GM08714 (cell line): Measurements from ENCODE around the gene DGCR8.

Experiments used
- H3K4me3 ChIP-seq: fragments of 200-500 bp; sonication (Bioruptor generic); 2 replicates; pipeline ENCODE4 v1.5.1; 2014; ENCODE audit warnings: mild to moderate bottlenecking, low read length, inconsistent platforms
- ZNF274 ChIP-seq: IDR thresholded peaks from 2 replicates; pipeline ENCODE4 v1.6.1; 2012; ENCODE audit warnings: mild to moderate bottlenecking, low read depth, low read length

DGCR8 gene

DNA sequence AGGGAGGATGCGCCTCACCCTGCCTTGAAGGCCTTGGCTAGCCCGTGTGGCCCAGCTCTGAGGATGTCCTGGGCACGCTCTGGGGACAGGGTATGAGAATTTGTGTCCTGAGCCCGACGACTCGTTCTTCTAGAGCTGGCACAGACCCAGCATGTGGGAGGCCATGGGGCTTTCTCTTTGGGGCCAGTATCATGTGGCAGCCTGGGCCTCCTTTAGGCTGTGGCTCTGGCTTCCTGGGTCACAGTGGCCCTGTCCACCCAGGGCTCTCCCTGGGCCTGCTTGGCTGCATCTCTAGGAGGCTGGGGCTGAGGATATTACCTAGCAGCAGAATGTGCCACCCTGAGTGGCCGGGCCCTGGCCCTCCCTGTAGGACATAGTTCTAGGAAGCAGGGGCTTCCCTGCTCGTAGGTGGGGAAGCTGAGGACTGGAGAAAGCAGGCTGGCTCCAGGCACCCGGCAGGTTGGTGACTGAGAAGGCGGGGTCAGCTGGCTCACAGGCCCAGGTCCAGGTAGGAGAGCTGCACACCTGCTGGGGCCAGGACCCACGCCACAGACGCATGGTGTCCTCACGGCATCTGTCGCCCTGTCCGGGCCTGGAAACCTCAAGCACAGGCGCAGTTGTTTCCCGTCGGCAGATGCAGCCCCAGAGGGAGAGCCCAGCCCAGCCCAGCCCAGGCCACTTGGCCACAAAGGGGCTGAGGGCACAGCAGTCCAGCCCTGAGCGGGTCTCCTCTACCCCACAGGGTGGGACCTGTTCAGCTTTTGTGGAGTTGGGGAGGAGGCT is 64.0 kb downstream of the DGCR8 start:
- TF ChIP-seq ZNF274, result no peak
- H3K4me3 ChIP-seq, result no peak overlapping the region

DNA sequence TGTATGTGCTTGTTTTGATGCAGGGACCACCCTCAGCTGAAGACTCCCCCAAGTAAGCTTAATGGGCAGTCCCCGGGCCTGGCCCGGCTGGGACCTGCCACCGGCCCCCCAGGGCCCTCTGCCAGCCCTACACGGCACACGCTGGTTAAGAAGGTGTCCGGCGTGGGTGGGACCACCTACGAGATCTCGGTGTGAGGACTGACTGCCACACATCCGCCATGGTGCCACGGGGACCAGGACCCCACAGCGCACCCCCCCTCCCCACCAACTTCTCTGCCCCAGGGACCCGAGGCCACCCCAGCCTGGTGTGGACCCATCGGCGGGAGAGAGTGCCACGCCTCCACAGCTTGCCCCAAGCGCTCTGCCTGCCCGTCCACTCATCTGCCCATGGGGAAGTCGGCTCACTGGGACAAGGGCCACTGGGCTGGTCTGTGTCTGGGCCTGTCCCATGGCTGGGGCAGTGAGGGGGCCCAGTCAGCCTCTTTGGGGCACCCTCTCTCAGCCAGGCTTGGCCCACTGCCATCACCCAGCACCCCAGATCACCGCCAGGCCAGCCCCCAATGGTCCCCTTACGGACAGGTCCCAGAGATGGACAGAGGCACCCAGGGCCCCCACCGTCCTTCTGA is 65.3 kb downstream of the DGCR8 start:
- no peak for TF ChIP-seq ZNF274
- no peak overlapping the region for H3K4me3 ChIP-seq

DNA sequence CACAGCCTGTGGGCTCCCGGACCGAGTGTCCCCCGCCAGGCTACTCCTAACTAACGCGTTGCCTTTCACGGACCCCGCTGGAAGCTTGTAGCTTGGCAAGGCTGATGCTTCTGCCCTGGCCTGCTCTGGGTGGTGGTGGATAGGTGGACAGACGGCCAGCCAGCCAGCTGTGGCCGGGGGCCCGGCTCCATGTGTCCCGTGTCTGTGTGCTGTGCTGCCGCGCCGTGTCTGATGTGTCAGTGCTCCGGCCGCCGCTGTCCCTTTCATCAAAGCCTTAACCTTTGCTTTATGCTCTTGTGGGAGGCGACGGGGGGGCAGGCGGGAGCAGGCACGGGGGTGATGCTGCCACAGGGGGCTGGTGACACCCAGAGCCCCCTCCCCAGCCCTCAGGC is 65.8 kb downstream of the DGCR8 start:
- TF ChIP-seq ZNF274, result no peak
- H3K4me3 ChIP-seq, result no peak overlapping the region

DNA sequence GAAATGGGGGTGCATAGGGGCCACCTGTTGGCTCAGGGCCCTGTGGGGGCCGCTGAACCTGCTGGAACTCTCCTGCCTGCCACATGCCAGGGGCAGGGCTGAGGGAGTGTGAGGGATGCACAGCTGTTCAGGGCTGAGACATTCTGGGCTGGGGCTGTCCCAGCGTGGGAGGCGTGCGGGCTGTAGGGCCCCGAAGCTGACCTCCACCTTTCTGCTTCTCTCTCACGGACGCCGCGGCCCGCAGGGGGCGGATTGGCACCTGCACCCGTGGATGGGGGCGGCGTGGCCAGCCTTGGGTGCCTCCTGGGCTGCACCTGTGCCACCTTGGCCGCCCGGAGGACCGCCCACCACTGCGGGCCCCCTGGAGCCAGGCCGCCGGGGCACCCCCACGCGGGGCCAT is 66.7 kb downstream of the DGCR8 start:
- H3K4me3 ChIP-seq, result no peak overlapping the region
- TF ChIP-seq ZNF274, result no peak

DNA sequence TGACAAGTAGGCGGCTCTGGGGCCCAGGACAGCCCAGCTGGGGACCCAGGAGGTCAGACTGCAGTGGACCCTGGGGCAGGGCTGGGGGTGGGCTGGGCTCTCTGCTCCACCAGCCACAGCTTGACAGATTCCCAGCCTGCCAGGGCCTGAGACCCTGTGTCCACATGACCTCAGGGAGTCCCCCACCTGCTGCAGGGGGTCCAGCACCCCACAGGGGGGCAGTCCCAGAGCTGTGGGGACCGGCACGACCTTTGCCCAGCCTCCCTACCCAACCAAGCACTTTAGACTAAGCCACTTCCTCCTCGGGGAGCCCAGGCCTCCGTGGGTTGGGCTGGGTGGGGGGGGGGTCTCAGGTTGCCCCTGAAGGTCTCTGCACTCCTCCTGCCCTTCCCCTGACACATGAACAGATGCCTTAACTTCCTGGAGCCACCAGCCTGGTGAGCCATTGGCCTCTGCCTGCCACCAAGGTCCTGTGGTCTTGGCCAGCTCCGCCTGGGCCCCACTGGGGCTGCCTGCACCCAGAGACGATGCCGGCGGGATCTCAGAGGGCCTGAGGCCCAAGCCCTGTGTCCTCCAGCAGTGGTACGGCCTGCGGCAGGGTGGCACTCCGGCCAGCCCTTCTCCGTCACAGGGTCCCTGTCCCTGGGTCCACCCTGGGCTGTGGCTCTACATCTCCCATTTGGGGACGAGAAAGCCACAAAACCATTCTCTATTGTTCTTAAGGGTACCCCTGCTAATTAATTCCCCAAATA is 67.4 kb downstream of the DGCR8 start:
- no peak for TF ChIP-seq ZNF274
- no peak overlapping the region for H3K4me3 ChIP-seq

DNA sequence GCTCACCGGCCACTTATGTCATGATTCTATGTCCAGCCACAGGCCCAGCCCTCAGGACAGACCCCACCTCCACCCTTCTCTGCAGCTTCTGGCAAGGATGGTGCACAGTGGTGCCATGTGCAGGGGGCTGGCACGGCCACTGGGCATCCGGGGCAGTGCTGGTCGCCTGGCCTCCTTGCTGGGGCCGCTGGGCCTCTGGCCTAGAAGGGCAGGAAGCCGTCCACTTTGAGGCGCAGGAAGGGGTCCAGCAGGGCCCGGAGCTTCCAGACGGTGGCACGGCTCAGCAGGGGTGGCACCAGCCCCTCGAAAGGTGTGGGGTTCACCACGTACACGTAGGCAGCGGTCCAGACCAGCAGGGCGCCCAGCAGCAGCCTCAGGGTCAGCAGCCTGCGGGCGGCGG is 68.4 kb downstream of the DGCR8 start:
- H3K4me3 ChIP-seq, result no peak overlapping the region
- no peak for TF ChIP-seq ZNF274

DNA sequence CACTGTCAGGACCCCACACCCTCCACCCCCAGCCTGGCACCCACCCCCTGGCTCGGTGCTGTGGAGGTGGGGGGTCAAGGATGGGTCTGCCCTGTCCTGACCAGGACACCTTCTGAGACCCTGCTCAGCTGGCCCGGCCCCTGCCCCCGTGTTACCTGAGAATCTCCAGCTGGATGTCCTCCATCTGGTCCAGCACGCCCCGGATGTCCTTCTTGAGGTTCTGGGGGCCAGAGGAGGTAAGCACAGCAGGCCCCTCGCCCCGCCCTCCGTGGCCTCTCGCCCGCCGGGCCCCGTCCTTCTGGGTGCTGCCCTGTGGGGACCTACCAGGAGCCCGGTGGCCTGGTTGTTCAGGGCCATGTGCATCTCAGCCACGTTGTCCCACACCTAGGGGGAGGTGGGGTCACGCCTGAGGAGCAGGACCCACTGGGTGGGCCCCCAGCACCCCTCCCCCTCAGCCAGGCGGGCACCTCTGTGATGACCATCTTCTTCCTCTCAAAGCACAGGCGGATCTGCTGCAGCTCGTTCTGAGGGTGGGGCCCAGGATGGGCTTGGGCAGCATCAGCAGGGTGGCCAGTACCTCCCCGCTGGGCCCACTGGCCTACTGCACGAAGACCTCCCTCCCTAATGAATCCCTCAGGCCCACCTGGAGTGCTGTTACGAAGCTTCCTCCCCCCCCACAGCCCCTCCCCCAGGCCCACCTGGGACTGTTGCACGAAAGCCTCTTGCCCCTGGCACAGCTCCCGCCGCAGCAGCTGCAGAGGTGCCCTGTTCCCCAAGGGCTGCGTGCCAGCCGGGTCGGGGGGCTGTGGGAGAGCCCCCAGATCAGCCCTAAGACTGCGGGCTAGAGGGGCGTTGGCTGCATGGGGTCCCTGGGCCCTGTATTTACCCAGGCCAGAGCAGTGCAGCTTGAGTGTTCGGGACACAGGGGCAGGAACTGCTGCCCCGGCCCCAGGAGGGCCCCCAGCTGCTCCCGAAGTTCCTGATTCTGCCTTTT is 69.5 kb downstream of the DGCR8 start:
- TF ChIP-seq ZNF274, result no peak
- no peak overlapping the region for H3K4me3 ChIP-seq

DNA sequence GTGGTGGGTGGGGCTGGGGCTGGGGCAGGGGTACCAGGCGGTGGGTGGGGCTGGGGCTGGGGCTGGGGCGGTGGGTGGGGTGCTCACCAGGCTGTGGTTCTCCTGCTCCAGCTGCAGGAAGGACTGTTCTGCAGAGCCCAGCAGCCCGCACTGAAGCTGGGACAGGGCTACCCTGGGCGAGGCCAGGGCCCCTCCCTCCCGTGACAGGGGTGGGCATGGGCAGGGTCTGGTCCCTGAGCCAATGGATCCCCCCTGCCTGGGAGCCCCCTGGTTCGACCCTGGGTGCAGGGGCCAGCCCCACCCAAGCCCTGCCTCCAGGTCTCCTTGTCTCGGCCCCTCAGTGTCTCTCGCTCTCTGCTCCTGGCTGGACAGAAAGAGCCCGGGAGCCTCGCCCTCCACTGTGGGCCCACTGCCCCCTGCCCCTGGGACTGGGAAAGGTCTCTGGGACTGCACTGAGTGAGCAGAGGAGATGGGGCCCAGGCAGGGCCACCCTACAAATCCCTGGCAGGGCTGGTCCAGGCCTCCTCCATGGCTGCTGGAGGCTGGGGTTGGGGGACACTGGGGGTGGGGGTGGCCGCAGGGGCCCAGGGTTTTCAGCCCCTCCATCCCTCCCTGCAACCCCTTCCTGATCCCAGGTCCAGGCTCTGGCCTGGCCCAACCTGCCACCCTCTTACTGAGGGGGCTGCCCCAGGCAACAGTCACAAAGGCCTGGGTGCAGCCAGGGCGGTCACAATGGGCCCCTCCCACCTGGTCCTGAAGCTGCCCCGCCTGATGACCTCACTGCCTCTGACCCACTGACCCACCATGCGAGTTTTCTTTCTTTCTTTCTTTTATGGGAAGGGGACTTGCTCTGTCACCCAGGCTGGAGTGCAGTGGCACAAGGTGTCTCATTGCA is 70.6 kb downstream of the DGCR8 start, which contains the start of gene CCDC188:
Gene CCDC188, minus strand, starts transcription at position 675 of the 895 bp plus-strand sequence. Its CDS starts 69 bp downstream, at position 606.
- H3K4me3 ChIP-seq, result no peak within 1 kb of the TSS
- TF ChIP-seq ZNF274, result no peak

DNA sequence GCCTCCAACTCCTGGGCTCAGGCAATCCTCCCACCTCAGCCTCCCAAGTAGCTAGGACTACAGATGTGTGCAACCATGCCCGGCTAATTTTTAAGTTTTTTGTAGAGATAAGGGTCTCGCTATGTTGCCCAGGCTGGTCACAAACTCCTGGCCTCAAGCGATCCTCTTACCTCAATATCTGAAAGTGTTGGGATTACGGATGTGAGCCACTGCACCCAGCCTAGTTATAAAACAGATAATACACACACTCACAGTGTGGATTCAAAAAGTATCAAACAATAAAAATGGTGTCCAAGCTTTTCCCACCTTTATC is 71.2 kb downstream of the DGCR8 start:
- TF ChIP-seq ZNF274, result no peak
- H3K4me3 ChIP-seq, result no peak overlapping the region

DNA sequence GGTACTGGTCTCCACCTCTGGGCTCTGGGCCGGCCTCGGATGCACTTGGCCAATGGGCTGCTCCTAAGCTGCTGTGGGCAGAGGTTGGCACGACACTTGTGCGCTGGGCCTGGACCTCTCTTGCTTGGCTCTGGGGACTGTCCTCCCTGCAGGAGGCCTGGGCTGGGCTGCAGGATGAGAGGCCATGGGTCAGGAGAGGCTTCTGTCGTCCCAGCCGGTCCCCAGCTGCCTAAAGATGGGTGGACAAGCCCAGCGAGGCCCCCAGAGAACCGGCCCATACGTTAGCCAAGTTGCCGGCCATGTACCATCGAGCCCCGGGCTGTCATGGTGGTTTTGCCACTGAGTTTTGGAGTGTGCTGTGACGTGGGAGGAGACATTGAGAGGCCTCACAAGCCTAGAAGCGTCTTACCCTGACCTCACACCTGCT is 72.4 kb downstream of the DGCR8 start:
- TF ChIP-seq ZNF274, result no peak

DNA sequence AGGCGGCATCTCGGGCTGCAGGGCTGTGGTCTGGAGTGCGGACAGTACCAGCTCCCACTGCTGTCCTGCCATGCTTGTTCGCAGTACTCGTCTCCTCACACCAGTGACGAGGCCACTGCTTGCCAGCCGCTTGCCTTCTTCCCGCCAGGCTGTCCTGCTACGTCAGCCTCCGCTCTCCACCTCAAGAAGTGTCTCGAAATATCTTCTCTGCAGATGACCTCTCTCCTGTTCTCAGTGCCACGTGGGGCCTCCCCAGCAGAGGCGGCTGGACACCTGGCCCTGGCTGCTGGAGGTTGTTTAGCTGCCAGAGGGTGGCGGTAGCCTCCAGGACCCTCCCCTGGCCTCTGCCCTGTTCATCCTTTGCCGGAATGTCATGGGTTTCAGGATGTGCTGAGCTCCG is 73.9 kb downstream of the DGCR8 start:
- H3K4me3 ChIP-seq, result no peak overlapping the region
- TF ChIP-seq ZNF274, result no peak

More for the DNA sequence above, 72.4 kb downstream of the DGCR8 start:
- H3K4me3 ChIP-seq, result no peak overlapping the region

DNA sequence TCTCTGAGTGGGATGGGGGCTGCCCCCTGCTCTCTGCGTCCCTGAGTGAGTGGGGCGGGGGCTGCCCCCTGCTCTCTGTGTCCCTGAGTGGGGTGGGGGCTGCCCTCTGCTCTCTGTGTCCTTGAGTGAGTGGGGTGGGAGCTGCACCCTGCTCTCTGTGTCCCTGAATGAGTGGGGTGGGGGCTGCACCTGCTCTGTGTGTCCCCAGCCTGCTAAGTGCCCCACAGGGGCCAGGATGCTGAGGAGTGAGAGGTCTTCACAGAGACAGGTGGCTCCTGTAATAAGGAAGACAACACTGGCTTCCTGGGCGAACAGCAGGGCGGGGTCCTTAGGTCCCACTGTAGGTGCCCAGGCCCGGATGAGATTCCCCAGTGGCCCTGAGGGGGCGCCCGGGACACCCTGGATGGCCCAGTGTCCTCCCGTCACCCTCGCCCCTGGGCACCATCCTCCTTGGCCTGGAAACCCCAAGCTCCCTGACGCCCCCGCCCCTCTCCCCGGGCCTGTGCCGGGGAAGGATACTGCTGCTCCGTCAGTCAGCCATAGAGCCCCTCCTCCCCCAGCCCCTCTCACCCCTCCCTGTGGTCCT is 74.7 kb downstream of the DGCR8 start:
- no peak overlapping the region for H3K4me3 ChIP-seq
- TF ChIP-seq ZNF274, result no peak

DNA sequence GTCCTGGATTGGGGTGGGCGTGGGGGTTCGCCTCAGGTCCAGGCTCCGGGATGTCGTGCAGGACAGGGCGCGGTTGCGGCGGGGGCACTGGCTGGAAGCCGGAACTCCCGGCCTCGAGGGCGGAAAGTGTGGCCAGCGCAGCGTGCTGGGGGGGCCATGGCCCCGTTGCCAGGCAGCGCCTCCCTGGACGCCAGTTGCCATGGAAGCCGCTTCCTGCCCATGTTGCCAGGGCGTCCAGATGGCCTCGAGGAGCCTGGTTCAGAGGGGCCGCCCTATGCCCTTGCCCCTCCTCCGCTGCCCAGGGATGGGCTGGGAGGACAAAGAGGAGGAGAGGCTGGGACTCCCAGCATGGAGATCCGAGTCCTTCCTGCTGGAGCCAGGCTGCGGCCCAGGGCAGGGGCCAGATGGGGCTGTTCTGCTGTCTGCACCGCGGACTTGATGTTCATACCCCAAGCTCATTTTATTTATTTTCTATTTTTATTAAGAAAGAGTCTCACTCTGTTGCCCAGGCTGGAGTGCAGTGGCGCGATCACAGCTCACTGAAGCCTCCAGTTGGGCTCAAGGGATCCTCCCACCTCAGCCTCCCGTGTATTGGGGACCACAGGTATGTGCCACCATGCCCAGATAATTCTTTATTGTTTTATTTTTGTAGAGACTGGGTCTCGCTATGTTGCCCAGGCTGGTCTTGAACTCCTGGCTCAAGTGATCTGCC is 75.4 kb downstream of the DGCR8 start:
- no peak overlapping the region for H3K4me3 ChIP-seq

More for the DNA sequence above, 75.4 kb downstream of the DGCR8 start:
- TF ChIP-seq ZNF274, result no peak
